H1 (cell line): ENCODE results near the gene EPB41L3. TPM values are rescaled to one million over a fixed set of nuclear protein-coding genes. Genes with fewer than 3 reads are reported as not detected.

Experiments
- KDM1A ChIP-seq: fragments of 200-600, 300-600 bp; sonication (generic); IDR thresholded peaks from 2 replicates; pipeline ENCODE4 v1.7.1; 2016; ENCODE audit warnings: mild to moderate bottlenecking, low read length, borderline replicate concordance
- RXRA ChIP-seq: IDR thresholded peaks from 2 replicates; pipeline ENCODE4 v1.6.1; 2011; ENCODE audit warnings: low read depth, mild to moderate bottlenecking, low read length, moderate library complexity; ENCODE audit not compliant: insufficient read depth
- SIRT6 ChIP-seq: IDR thresholded peaks from one replicate; pipeline ENCODE4 v1.7.1; 2012; ENCODE audit warnings: low read length, inconsistent platforms
- USF2 ChIP-seq: IDR thresholded peaks from 2 replicates; pipeline ENCODE4 v1.6.1; 2011; ENCODE audit warnings: low read length, improper control_type of control experiment
- polyA plus RNA-seq, 7 experiments: library from polyadenylated mRNA; depleted of rRNA in 3 of 7; stranded (reverse) in 5 of 7; unstranded in 2 of 7; fragments of >200 nt in 5 of 7; fragments of 200-250 nt in 2 of 7; gene quantifications; 1 replicate in 5 of 7; 2 replicates in 1 of 7; 4 replicates in 1 of 7; pipeline versions ENCODE4 v1.2.1 to v1.2.3, GENCODE V29; 2011 to 2013; ENCODE audit warnings: missing spikeins in 2 of 7, mixed read lengths in 2 of 7
- total RNA-seq: library from RNA; stranded (reverse); fragmentation: NEBNext Ultra II Directional; extraction: Animal tissue kit (Norgen Biotek cat#: 25700); gene quantifications from 2 replicates; pipeline ENCODE4 v1.2.1, GENCODE V29; 2021

EPB41L3 gene
- total and polyA plus RNA-seq, 2 of the 8 experiments (the other 6 are each of a cell fraction or from before 2014, with no cell fraction given) = 7.9 to 16.1 TPM

- TF ChIP-seq SIRT6 (no peak), KDM1A (no peak), RXRA (no peak), USF2 (no peak)
These were observed 118.1 kb downstream of the EPB41L3 start (continued) for GRCh38 chr18:5425721-5426120.
